Measurements from ENCODE around the gene HIVEP2.

The HIVEP2 gene

GRCh38 chr6:142821860-142822259 lies 123.1 kb downstream of the HIVEP2 start:
- FAIRE-seq (no peak), DNase-seq (ENCODE audit: low spot score) (no peak)

- DNase-seq (ENCODE audit: low spot score) = no peak
- FAIRE-seq = no peak
Measured at GRCh38 chr6:142821164-142821716, 123.7 kb downstream of the HIVEP2 start.

- no peak for FAIRE-seq
- no peak for DNase-seq (ENCODE audit: low spot score)
Measured at GRCh38 chr6:142820338-142821051, 124.5 kb downstream of the HIVEP2 start.

- FAIRE-seq = peak; percentile 55
Measured at GRCh38 chr6:142819603-142820337, 125.2 kb downstream of the HIVEP2 start.

GRCh38 chr6:142816486-142816885 lies 128.5 kb downstream of the HIVEP2 start:
- FAIRE-seq (no peak), DNase-seq (ENCODE audit: low spot score) (no peak)

More at GRCh38 chr6:142819603-142820337, 125.2 kb downstream of the HIVEP2 start:
- DNase-seq (ENCODE audit: low spot score) = peak; percentile 50

- no peak for FAIRE-seq
- no peak for DNase-seq (ENCODE audit: low spot score)
Measured at GRCh38 chr6:142816031-142816430, 128.9 kb downstream of the HIVEP2 start.

- no peak for FAIRE-seq
Measured at GRCh38 chr6:142811923-142812322, 133.1 kb downstream of the HIVEP2 start.

GRCh38 chr6:142810952-142811514 lies 133.9 kb downstream of the HIVEP2 start:
- DNase-seq (ENCODE audit: low spot score) = no peak

More at GRCh38 chr6:142811923-142812322, 133.1 kb downstream of the HIVEP2 start:
- DNase-seq (ENCODE audit: low spot score) = no peak

GRCh38 chr6:142809947-142810346 lies 135.0 kb downstream of the HIVEP2 start:
- FAIRE-seq = no peak

More at GRCh38 chr6:142810952-142811514, 133.9 kb downstream of the HIVEP2 start:
- no peak for FAIRE-seq

GRCh38 chr6:142808405-142809061 lies 136.4 kb downstream of the HIVEP2 start:
- no peak for DNase-seq (ENCODE audit: low spot score)
- no peak for FAIRE-seq

More at GRCh38 chr6:142809947-142810346, 135.0 kb downstream of the HIVEP2 start:
- no peak for DNase-seq (ENCODE audit: low spot score)

GRCh38 chr6:142805042-142805441 lies 139.9 kb downstream of the HIVEP2 start:
- FAIRE-seq (no peak), DNase-seq (ENCODE audit: low spot score) (no peak)

GRCh38 chr6:142804490-142804889 lies 140.5 kb downstream of the HIVEP2 start:
- FAIRE-seq (no peak), DNase-seq (ENCODE audit: low spot score) (no peak)

GRCh38 chr6:142803495-142804058 lies 141.4 kb downstream of the HIVEP2 start:
- FAIRE-seq (no peak), DNase-seq (ENCODE audit: low spot score) (no peak)

- no peak for FAIRE-seq
- DNase-seq (ENCODE audit: low spot score) = no peak
Measured at GRCh38 chr6:142803032-142803431, 141.9 kb downstream of the HIVEP2 start.

- FAIRE-seq (peak; percentile 96), DNase-seq (ENCODE audit: low spot score) (peak; percentile 91)
Measured at GRCh38 chr6:142802124-142802523, 142.9 kb downstream of the HIVEP2 start.

- DNase-seq (ENCODE audit: low spot score) (no peak), FAIRE-seq (no peak)
Measured at GRCh38 chr6:142800240-142800639, 144.7 kb downstream of the HIVEP2 start.

GRCh38 chr6:142799639-142800038 lies 145.3 kb downstream of the HIVEP2 start:
- DNase-seq (ENCODE audit: low spot score) (no peak), FAIRE-seq (no peak)

GRCh38 chr6:142797159-142797558 lies 147.8 kb downstream of the HIVEP2 start:
- DNase-seq (ENCODE audit: low spot score) = no peak
- FAIRE-seq = no peak

GRCh38 chr6:142796571-142796970 lies 148.4 kb downstream of the HIVEP2 start:
- FAIRE-seq (no peak), DNase-seq (ENCODE audit: low spot score) (no peak)

- DNase-seq (ENCODE audit: low spot score) (no peak), FAIRE-seq (no peak)
Measured at GRCh38 chr6:142796024-142796423, 149.0 kb downstream of the HIVEP2 start.

GRCh38 chr6:142794424-142794823 lies 150.6 kb downstream of the HIVEP2 start:
- no peak for DNase-seq (ENCODE audit: low spot score)
- FAIRE-seq = no peak

Data from RCC 7860 (cell line).